AML-193 (cell line): ENCODE results near the gene OTOA.
"Not testable (repeated sequence)": the region's sequence is repeated elsewhere in the genome, so short reads cannot be mapped to it uniquely, and the experiment has no call there.

Experiments
- DNase-seq, 2 experiments: peaks; one replicate each; lab custom pipeline; 2025; lab: John Stamatoyannopoulos, UW

Gene OTOA

GRCh38 chr16:21722771-21723455 is 59.1 kb downstream of the OTOA start:
- DNase-seq: no peak

DNA sequence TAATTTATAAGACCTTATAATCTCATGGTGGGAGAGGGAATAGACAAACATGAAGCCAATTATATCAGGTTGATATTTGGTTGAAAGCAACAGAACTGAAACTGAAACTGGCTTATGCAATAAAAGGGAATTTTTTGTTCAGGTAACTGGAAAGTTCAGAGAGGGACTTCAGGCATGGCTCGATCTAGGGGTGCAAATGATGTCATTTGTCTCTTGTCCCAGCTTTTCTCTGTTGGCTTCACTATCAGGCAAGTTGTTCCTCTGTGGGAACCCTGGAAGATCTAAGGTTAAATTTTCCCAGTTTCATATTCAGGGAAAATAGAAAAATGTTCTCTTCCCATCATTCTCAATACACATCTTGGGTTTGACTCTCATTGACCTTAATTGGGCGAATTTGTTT is 59.8 kb downstream of the OTOA start:
- DNase-seq: no peak

DNA sequence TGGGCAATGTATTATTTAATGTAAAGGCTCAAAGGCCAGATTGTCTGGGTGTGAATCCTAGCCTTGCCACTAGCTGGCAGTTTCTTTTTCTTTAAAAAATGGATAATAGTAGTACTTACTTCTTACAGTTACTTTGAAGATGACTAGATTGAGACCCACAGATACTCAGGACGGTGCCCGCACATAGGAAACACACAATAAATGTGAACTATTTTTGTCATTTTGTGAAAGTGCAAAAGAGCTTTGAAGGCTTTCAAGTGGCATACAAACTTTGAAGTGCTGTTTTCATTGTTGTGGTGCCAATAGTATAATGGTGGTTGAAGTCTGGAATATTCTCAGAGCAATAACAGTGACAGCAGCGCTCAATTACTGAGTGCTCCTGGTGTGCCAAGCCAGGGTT is 63.6 kb downstream of the OTOA start:
- peak in 1 of 2 experiments; percentile 7 for DNase-seq

DNA sequence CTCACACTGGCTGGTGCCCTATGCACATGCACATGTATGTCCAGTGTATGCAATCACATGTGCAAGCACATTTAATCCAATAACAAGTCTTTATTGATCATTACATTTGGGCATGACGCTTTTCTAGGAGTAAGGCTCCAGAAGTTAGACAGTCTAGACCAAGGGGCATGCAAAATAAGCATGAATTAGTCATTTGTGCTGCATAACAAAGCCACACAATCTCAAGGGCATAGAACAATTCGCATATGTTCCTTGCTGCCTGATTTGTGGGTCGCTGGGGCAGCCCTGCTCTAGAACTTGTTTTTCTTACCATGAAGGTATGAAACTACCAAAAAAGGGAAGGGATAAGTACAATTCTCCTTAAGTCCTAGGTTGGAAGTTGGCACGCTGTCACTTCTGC is 67.5 kb downstream of the OTOA start:
- not testable (repeated sequence) for DNase-seq

GRCh38 chr16:21740637-21741036 is 76.9 kb downstream of the OTOA start:
- not testable (repeated sequence) for DNase-seq

DNA sequence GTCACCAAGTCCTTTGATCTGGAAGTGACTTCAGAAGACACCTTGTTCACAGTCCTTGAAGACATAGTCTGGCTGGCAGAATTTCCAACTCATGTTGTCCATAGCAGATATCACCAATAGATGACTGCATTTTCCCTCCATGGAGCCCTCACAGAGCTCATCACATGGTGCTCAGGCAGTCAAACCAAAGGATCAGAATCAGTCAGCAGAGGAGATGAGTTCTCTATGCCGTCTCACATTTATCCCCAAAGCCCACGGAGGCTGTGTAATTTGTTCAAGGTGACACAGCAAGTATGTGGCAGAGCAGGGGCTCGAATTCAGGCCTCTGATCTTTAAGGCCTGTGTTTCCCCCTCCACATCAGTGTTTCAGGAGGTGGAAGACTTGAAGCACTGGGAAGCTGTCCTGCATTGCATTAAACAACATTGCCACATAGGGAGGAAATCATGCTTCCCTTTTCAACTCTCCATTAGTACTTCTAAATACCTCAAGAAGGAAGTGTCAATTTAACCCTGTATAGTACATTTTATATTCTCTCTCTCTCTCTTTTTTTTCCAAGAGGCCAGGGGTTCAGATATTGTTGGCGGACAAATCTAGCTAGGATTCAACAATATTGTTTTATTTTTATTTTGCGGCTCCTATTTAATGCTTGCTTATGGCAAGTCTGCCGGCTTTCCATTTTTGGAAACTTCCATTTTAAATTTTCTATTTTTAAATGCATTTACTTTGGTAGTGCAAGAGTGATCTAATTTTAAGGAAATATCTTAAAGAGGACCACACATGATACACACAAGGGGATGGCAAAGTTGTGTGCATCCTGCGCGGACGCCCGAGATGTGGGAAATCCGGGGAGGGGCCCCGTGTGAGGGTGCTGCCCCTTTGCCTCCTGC is 92.7 kb downstream of the OTOA start:
- DNase-seq: peak; percentile 43 to 58

DNA sequence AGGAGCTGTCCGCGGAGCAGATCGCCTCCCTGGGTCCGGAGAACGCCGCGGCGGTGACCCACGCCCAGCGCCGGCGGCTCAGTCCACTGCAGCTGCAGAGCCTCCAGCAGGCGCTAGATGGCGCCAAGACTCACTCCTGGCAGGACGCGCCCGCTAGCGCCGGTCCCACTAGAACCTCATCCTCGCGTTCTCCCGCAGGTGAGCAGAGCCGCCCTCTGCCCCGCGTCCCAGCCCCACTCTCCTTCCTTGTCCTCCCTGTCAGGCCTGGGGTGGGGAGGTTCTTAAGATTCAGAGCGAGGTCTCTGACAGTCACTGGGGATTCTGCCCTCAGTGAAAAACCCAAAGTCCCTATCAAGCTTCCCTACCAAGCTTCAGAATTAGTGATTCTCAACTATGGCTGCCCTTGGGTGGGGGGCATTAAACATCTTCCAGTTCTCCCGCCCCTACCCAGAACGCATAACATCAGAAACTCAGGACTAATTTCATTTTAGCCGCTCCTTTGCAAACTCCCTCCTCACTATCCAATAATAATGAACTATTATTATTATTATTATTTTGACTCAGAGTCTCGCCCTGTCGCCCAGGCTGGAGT is 93.4 kb downstream of the OTOA start:
- DNase-seq: not testable (repeated sequence)

DNA sequence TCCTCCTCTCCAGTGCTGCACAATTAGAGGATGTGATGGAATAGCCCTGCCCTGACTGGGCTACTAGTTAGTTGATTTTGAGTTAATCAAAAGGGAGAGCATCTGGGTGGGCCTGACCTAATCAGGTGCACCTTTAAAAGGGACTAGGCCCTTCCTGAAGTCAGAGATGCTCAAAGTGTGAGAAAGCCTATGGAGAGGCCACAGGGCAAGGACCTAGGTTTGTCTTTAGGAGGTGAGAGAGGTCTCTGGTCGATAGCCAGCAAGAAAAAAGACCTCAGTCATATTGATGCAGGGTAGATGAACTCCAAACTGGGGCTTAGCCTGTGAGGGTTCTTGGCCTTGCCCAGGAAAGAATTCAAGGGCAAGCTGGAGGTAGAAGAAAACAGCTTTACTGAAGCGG is 104.5 kb downstream of the OTOA start:
- not testable (repeated sequence) for DNase-seq

GRCh38 chr16:21768810-21769209 is 105.0 kb downstream of the OTOA start:
- not testable (repeated sequence) for DNase-seq

- DNase-seq: not testable (repeated sequence)
Measured at GRCh38 chr16:21769284-21769683, 105.5 kb downstream of the OTOA start.

DNA sequence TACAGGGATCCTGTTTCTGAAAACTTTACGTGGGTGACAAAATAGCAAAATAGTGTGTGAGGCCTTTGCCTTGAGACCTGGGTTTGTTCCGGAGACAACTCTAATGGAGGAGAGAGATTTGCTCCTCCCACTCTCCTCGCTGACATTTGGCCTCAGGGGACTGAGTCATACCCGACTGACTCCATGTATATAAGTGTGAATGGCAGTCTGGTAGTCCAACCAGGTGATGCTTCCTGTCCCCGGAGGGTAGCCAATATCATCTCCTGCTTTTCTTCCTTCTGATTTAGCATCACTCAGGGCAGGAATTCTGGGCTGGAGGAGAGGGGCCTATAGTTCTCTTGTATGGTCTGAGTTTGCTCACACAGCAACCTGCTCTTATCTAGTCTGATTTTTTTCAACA is 106.8 kb downstream of the OTOA start:
- DNase-seq: not testable (repeated sequence)

GRCh38 chr16:21772547-21773206 is 108.9 kb downstream of the OTOA start:
- not testable (repeated sequence) for DNase-seq

DNA sequence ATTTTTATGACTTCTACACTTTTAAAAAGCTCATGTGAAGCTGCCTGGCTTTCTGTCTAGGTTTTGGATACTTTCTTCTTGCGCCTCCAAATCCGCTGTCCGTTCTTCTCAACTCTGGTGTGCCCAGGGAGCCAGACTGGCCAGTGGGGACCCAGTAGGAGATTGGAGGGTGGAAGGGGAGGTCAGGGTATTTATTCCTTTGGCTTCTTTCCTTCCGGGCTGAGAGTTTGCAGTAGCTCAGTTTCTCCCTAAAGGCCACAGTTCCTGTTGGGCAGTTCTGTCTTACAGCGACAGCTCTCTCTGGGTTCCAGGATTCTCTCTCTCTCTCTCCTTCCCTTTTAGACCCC is 109.4 kb downstream of the OTOA start:
- DNase-seq: not testable (repeated sequence)

- not testable (repeated sequence) for DNase-seq
Measured at GRCh38 chr16:21780525-21780924, 116.8 kb downstream of the OTOA start.

DNA sequence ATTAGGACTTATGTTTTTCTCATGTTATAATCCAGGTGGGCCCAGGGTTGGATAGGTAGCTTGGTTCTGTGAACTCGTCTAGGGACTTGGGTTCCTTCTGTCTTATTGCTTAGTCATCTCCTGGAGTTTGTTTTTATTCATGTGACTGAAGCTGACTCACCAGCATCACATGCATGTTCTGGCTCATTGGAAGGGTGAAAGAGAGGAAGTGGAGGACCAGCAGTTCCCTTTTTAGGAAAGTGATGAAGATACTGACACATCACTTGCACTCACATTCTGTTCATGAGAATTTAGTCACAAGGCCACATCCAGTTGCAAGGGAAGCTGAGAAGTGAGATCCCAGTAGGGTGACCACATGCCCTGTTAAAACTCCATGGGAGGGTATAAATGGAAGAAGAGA is 126.7 kb downstream of the OTOA start:
- not testable (repeated sequence) for DNase-seq

DNA sequence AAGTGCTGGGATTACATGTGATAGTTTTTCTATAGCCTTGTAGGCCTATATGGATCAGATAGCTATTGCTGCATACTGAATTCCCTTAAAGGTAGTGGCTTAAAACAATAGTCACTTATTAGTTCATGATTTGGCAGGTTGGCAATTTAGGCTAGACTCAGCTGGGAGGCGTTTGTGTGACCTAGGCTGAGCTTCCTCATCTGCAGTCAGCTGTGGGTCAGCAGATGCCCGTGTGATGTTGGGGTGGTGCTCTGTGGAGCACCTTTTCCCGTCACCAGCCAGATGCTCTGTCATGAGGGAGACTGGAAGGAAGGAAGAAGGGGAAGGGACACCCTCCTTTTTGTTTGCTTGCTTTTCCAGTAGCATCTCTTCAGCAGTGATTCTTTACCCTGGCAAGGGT is 129.5 kb downstream of the OTOA start:
- not testable (repeated sequence) for DNase-seq

DNA sequence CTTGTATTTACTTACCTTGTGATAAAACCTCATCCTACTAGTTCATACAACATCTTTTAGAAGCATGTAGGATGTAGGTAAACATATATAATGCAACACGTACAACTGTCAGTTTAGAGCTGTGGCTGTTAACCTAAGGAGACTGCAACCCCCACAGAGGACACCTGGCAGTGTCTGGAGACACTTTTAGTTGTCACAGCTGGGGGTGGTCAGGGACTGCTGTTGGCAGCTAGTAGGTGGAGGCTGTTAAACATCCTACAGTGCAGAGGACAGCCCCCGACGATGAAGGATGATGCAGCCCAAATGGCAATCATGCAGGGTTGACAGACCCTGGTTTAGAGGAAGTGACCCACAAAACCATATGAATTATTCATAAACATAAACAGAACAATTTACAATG is 134.8 kb downstream of the OTOA start:
- not testable (repeated sequence) for DNase-seq

GRCh38 chr16:21801538-21802374 is 138.0 kb downstream of the OTOA start:
- DNase-seq: peak; percentile 27

DNA sequence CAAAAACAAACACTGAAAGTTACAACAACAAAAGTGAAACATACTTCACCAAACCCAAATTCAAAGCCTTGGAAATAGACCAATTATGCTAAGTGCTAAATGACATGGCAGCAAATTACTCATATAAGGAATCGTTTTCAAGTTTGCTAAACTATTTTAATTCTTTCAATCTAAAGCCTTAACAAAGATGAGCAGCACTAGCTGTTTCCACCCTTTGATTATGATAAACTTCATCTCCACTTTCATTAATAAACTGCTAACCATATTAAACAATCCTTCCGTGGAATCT is 138.6 kb downstream of the OTOA start:
- not testable (repeated sequence) for DNase-seq
